Subcutaneous abdominal adipose tissue (tissue), 5 donors: Measurements from ENCODE around the gene DPP8.
"Not testable (repeated sequence)": the region's sequence is repeated elsewhere in the genome, so short reads cannot be mapped to it uniquely, and the experiment has no call there.

Source experiments
- H3K27ac ChIP-seq: one replicate; pipeline ENCODE4 v1.7.0; 2013; ENCODE audit warnings: low read depth, mild to moderate bottlenecking, inconsistent platforms, low read length, moderate library complexity
- H3K27me3 ChIP-seq, 5 donors: one replicate each; pipeline ENCODE4 v1.7.0; 2013; ENCODE audit warnings: low read length in 5 of 5, inconsistent platforms in 1 of 5; ENCODE audit not compliant: control insufficient read depth in 5 of 5, insufficient read depth in 4 of 5
- H3K36me3 ChIP-seq, 5 donors: one replicate each; pipeline ENCODE4 v1.7.0; 2013; ENCODE audit warnings: low read length in 5 of 5; ENCODE audit not compliant: control insufficient read depth in 5 of 5, insufficient read depth in 5 of 5
- H3K4me1 ChIP-seq, 5 donors: one replicate each; pipeline ENCODE4 v1.7.0; 2013; ENCODE audit warnings: low read length in 5 of 5, mild to moderate bottlenecking in 3 of 5, moderate library complexity in 1 of 5; ENCODE audit not compliant: control insufficient read depth in 5 of 5, insufficient read depth in 5 of 5
- H3K4me3 ChIP-seq, 5 donors: one replicate each; pipeline ENCODE4 v1.7.0; 2013; ENCODE audit warnings: low read length in 5 of 5, low read depth in 1 of 5
- H3K9ac ChIP-seq, 5 donors: one replicate each; pipeline ENCODE4 v1.7.0; 2013; ENCODE audit warnings: low read length in 5 of 5, mild to moderate bottlenecking in 4 of 5, moderate library complexity in 3 of 5
- H3K9me3 ChIP-seq, 5 donors: one replicate each; pipeline ENCODE4 v1.7.0; 2013; ENCODE audit warnings: low read length in 5 of 5; ENCODE audit not compliant: control insufficient read depth in 5 of 5
- donor health status: healthy.
- donor health status: healthy.
- donor health status: healthy.
- donor health status: healthy.
- donor health status: healthy.

DPP8 gene

DNA sequence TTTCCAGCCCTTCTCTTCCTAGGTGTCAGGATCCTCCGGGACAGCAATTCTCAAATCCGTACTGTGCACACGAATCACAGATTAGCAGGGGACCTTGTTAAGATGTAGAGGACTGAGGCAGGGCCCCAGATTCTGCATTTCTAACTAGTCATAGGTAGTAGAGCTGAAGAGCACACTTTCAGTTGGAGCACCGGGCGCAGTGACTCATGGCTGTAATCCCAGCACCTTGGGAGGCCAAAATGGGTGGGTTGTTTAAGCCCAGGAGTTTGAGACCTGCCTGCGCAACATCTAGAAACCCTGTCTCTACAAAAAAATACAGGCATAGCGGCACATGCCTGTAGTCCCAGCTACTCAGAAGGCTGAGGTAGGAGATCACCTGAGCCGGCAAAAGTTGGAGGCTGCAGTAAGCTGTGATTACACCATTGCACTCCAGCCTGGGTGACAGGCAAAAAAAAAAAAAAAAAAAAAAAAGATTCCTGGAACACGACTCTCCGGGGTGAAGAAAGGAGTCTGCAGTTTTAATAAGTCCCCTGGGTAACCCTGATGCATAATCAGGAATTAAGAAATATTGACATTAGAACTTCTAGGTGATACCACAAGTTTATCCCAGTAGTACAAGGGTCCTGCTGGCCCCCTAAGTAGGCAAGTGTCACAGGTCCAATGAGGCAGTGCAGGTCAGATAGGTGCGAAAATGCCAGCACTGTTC lies 118.3 kb downstream of the DPP8 start:
- peaks cover 0 to 14% (median 6%) of the 10 kb centered on the region in 5 donors for H3K4me1 ChIP-seq
- peaks cover 0 to 2% (median 0%) of the 10 kb centered on the region in 5 donors for H3K36me3 ChIP-seq
- no peak overlapping the region for H3K9ac ChIP-seq
- H3K4me3 ChIP-seq = no peak overlapping the region
- H3K27ac ChIP-seq = no peak overlapping the region
- peaks cover 0 to 31% (median 26%) of the 10 kb centered on the region in 5 donors for H3K27me3 ChIP-seq
- no peaks in the 10 kb centered on the region for H3K9me3 ChIP-seq

GRCh38 chr15:65398486-65398885 lies 119.0 kb downstream of the DPP8 start:
- not testable (repeated sequence) for H3K9ac ChIP-seq, H3K27ac ChIP-seq, H3K4me3 ChIP-seq, H3K36me3 ChIP-seq, H3K9me3 ChIP-seq
- peaks cover 3 to 37% (median 28%) of the 10 kb centered on the region in 5 donors for H3K27me3 ChIP-seq
- peaks cover 0 to 14% (median 6%) of the 10 kb centered on the region in 5 donors for H3K4me1 ChIP-seq

DNA sequence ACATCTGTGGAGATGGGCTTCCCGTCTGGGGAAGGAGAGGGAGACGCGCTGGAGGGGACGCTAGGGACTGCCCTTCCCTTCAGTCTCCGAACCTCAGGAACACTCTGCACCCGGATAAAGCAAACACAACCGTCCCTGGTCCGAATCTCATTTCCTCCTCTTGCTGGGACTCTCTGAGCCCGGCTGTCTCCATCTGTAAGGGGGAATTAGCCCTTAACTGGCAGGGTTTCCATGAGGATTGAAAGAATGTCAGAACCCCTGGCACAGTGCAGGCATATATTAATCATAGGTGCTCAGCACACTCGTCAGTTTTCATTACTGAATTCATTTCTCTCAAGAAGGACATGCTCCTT lies 120.5 kb downstream of the DPP8 start:
- Histone ChIP-seq H3K9me3 (no peaks in the 10 kb centered on the region), H3K4me3 (no peak overlapping the region), H3K9ac (no peak overlapping the region), H3K4me1 (peaks cover 0 to 14% (median 6%) of the 10 kb centered on the region in 5 donors), H3K27me3 (peaks cover 4 to 39% (median 29%) of the 10 kb centered on the region in 5 donors), H3K27ac (no peak overlapping the region), H3K36me3 (peaks cover 0 to 2% (median 0%) of the 10 kb centered on the region in 5 donors)

DNA sequence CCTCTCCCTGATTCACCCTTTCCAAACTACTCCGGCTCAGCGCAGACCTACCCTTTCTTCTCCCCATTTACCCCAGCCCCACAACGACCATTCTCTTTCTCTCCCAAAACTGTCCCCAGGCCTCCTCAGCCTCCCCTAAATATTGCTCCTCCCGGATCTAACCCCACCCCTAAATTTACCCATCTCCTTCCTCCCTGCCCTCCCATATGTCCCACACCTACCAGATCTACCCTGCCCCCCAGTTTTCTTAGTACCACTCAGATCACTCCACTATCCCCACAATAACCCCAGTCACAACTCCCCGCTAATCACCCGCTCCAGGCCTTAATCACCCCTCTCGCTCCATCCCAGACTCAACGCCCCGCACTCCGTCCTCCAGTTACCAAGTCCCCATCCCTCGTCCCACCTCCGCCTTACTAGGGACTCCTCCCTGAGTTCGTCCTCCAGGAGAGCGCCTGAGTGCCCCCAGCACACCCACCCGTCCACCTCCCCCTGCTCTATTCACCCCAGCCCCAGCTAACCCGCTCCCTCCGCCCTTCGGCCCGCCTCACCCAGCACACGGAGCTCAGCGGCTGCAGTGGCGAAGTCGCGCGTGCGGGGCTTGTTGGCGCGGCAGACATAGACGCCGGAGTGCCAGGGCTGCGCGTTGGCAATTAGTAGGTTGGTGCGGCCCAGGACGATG lies 121.1 kb downstream of the DPP8 start:
- Histone ChIP-seq H3K27me3 (peaks cover 4 to 41% (median 26%) of the 10 kb centered on the region in 5 donors), H3K27ac (no peak overlapping the region), H3K4me3 (no peak overlapping the region), H3K4me1 (peaks cover 0 to 14% (median 6%) of the 10 kb centered on the region in 5 donors), H3K9me3 (no peaks in the 10 kb centered on the region), H3K9ac (no peak overlapping the region), H3K36me3 (peaks cover 0 to 2% (median 0%) of the 10 kb centered on the region in 5 donors)

GRCh38 chr15:65395567-65396202 lies 121.8 kb downstream of the DPP8 start:
- Histone ChIP-seq H3K4me3 (no peak overlapping the region), H3K27me3 (peaks cover 4 to 41% (median 26%) of the 10 kb centered on the region in 5 donors)

GRCh38 chr15:65394936-65395335 lies 122.6 kb downstream of the DPP8 start:
- H3K27ac ChIP-seq = no peak overlapping the region
- H3K9me3 ChIP-seq = no peaks in the 10 kb centered on the region
- H3K4me1 ChIP-seq = peaks cover 0 to 8% (median 0%) of the 10 kb centered on the region in 5 donors
- H3K36me3 ChIP-seq = peaks cover 0 to 2% (median 0%) of the 10 kb centered on the region in 5 donors
- H3K9ac ChIP-seq = no peak overlapping the region
- H3K27me3 ChIP-seq = peaks cover 4 to 41% (median 26%) of the 10 kb centered on the region in 5 donors
- no peak overlapping the region for H3K4me3 ChIP-seq

More at GRCh38 chr15:65395567-65396202, 121.8 kb downstream of the DPP8 start:
- Histone ChIP-seq H3K27ac (no peak overlapping the region), H3K9ac (no peak overlapping the region), H3K9me3 (no peaks in the 10 kb centered on the region), H3K36me3 (peaks cover 0 to 2% (median 0%) of the 10 kb centered on the region in 5 donors), H3K4me1 (peaks cover 0 to 8% (median 0%) of the 10 kb centered on the region in 5 donors)

DNA sequence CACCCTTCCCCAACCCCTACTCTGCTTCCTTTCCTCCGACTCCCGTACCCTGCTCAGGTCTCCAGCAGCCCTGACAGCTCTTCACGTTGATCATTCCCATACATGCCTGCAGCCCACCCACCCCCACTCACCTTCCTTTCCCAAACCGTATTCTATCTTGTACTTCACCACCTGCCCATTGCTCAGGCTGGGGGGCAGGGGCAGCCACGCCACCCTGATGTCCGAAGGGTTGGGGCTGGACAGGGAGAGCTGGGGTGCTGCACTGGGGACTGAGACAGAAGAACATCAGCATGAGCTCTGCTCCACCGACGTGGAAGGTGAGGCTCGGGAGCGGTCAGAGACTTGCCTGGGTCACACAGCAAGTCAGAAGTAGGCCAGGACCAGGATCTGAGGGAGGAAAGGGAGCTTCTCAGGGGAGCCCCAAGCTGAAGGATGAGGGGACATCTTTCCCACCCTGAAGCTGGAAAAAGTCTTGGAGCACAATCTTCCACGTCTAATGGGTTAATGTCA lies 123.2 kb downstream of the DPP8 start:
- Histone ChIP-seq H3K9me3 (no peaks in the 10 kb centered on the region), H3K4me1 (peaks cover 0 to 8% (median 0%) of the 10 kb centered on the region in 5 donors), H3K27me3 (peaks cover 4 to 41% (median 26%) of the 10 kb centered on the region in 5 donors), H3K36me3 (peaks cover 0 to 2% (median 0%) of the 10 kb centered on the region in 5 donors), H3K9ac (no peak overlapping the region), H3K4me3 (no peak overlapping the region), H3K27ac (no peak overlapping the region)

GRCh38 chr15:65393557-65393956 lies 123.9 kb downstream of the DPP8 start:
- Histone ChIP-seq H3K36me3 (peaks cover 0 to 6% (median 0%) of the 10 kb centered on the region in 5 donors), H3K27me3 (peaks cover 4 to 41% (median 26%) of the 10 kb centered on the region in 5 donors), H3K9me3 (no peaks in the 10 kb centered on the region), H3K4me1 (peaks cover 0 to 8% (median 0%) of the 10 kb centered on the region in 5 donors), H3K4me3 (no peak overlapping the region), H3K9ac (no peak overlapping the region), H3K27ac (no peak overlapping the region)

- Histone ChIP-seq H3K36me3 (peaks cover 0 to 6% (median 0%) of the 10 kb centered on the region in 5 donors), H3K9me3 (no peaks in the 10 kb centered on the region), H3K27me3 (peaks cover 4 to 41% (median 26%) of the 10 kb centered on the region in 5 donors), H3K4me1 (peaks cover 0 to 8% (median 0%) of the 10 kb centered on the region in 5 donors), H3K4me3 (no peak overlapping the region), H3K9ac (no peak overlapping the region), H3K27ac (no peak overlapping the region)
These were observed 124.4 kb downstream of the DPP8 start for GRCh38 chr15:65393091-65393490.
